IMR-90 (cell line): ENCODE results near the gene DDHD1. TPM values are rescaled to one million over a fixed set of nuclear protein-coding genes. Genes with fewer than 3 reads are reported as not detected.
A peak's percentile ranks its signal among the peaks of the same experiment; 100 is the strongest.

Source experiments
- ATAC-seq: fragments of 200-7000 bp; cut with Tn5 transposase; 2 replicates; pipeline ENCODE4 v1.9.1; 2020; ENCODE audit warnings: low read depth, mild to moderate bottlenecking, moderate library complexity
- BruUV-seq: library from RNA; stranded (reverse); fragments of 400-500 nt; replicated peaks from 2 replicates; lab custom pipeline; 2021; lab: Mats Ljungman, UMichigan
- CTCF ChIA-PET: fragments of 300-600 bp; formaldehyde crosslinking; extraction: SDS; loops from one replicate; lab custom pipeline; 2021; ENCODE audit warnings: antibody characterized with exemption; lab: Yijun Ruan, JAX
- POLR2A ChIA-PET: fragments of 300-600 bp; sonication (Branson Sonifier 250); formaldehyde crosslinking; loops from one replicate; lab custom pipeline; 2022; ENCODE audit warnings: antibody characterized with exemption; ENCODE audit not compliant: unreplicated experiment; lab: Charles Lee
- DNase-seq: peaks from one replicate; pipeline ENCODE4 v3.0.0; 2013
- H2AFZ ChIP-seq: replicated peaks from 2 replicates; pipeline ENCODE3; 2013; ENCODE audit warnings: low read length, mild to moderate bottlenecking; ENCODE audit not compliant: poor library complexity
- H2AK5ac ChIP-seq: 2 replicates; pipeline ENCODE4 v1.6.1; 2013; ENCODE audit warnings: low read depth, low read length, inconsistent platforms
- H2AK9ac ChIP-seq: replicated peaks from 2 replicates; pipeline ENCODE3; 2013; ENCODE audit warnings: mild to moderate bottlenecking, low read depth, low read length, moderate library complexity; ENCODE audit not compliant: poor library complexity
- H2BK120ac ChIP-seq: 2 replicates; pipeline ENCODE4 v1.6.1; 2013; ENCODE audit warnings: low read depth, low read length, inconsistent platforms
- H2BK15ac ChIP-seq: 3 replicates; pipeline ENCODE4 v1.6.1; 2013; ENCODE audit warnings: low read depth, low read length, inconsistent platforms
- H2BK20ac ChIP-seq: 2 replicates; pipeline ENCODE4 v1.6.1; 2013; ENCODE audit warnings: low read depth, mild to moderate bottlenecking, inconsistent platforms, low read length, moderate library complexity
- H2BK5ac ChIP-seq: 2 replicates; pipeline ENCODE4 v1.6.1; 2013; ENCODE audit warnings: mild to moderate bottlenecking, low read depth, low read length, inconsistent platforms; ENCODE audit not compliant: poor library complexity, severe bottlenecking
- H3K14ac ChIP-seq: replicated peaks from 2 replicates; pipeline ENCODE4 v1.6.1; 2013; ENCODE audit warnings: low read depth, low read length, inconsistent platforms
- H3K18ac ChIP-seq: 2 replicates; pipeline ENCODE4 v1.6.1; 2013; ENCODE audit warnings: low read depth, low read length, control low read depth
- H3K23ac ChIP-seq: 2 replicates; pipeline ENCODE4 v1.6.1; 2013; ENCODE audit warnings: low read depth, low read length, inconsistent platforms
- H3K27ac ChIP-seq: 2 replicates; pipeline ENCODE4 v1.5.1; 2013; ENCODE audit warnings: mild to moderate bottlenecking, control low read depth, low read length; ENCODE audit not compliant: insufficient read depth
- H3K27me3 ChIP-seq: 2 replicates; pipeline ENCODE4 v1.6.1; 2013; ENCODE audit warnings: low read length; ENCODE audit not compliant: control insufficient read depth, insufficient read depth
- H3K36me3 ChIP-seq: 2 replicates; pipeline ENCODE4 v1.6.1; 2013; ENCODE audit warnings: low read length, mixed read lengths; ENCODE audit not compliant: control insufficient read depth, insufficient read depth
- H3K4ac ChIP-seq: 2 replicates; pipeline ENCODE4 v1.6.1; 2013; ENCODE audit warnings: low read depth, low read length, inconsistent platforms
- H3K4me1 ChIP-seq: 2 replicates; pipeline ENCODE4 v1.6.1; 2013; ENCODE audit warnings: low read length, mixed read lengths; ENCODE audit not compliant: control insufficient read depth, insufficient read depth
- H3K4me2 ChIP-seq: 2 replicates; pipeline ENCODE4 v1.6.1; 2013; ENCODE audit warnings: low read depth, mild to moderate bottlenecking, control low read depth, low read length, moderate library complexity
- H3K4me3 ChIP-seq: 2 replicates; pipeline ENCODE4 v1.5.1; 2013; ENCODE audit warnings: low read depth, mild to moderate bottlenecking, control low read depth, low read length, moderate library complexity; ENCODE audit not compliant: insufficient read depth
- H3K56ac ChIP-seq: 2 replicates; pipeline ENCODE4 v1.6.1; 2013; ENCODE audit warnings: low read length, inconsistent platforms; ENCODE audit not compliant: insufficient read depth; ENCODE audit errors: extremely low read depth
- H3K79me1 ChIP-seq, 2 experiments: 2 replicates each; pipeline ENCODE4 v1.6.1; 2013; ENCODE audit warnings: low read length in 2 of 2, inconsistent platforms in 1 of 2, low read depth in 1 of 2
- H3K9ac ChIP-seq: 2 replicates; pipeline ENCODE4 v1.6.1; 2013; ENCODE audit warnings: low read depth, low read length, control low read depth
- H3K9me1 ChIP-seq: 2 replicates; pipeline ENCODE4 v1.6.1; 2013; ENCODE audit warnings: low read length, inconsistent platforms; ENCODE audit not compliant: insufficient read depth
- H3K9me3 ChIP-seq: 2 replicates; pipeline ENCODE4 v1.6.1; 2013; ENCODE audit warnings: low read length; ENCODE audit not compliant: control insufficient read depth, insufficient read depth
- H4K20me1 ChIP-seq: 2 replicates; pipeline ENCODE4 v1.6.1; 2013; ENCODE audit warnings: low read length, inconsistent platforms; ENCODE audit not compliant: insufficient read depth
- H4K5ac ChIP-seq: 2 replicates; pipeline ENCODE4 v1.6.1; 2013; ENCODE audit warnings: mild to moderate bottlenecking, low read depth, low read length, control low read depth
- H4K8ac ChIP-seq, 2 experiments: 2 replicates each; pipeline ENCODE4 v1.6.1; 2013; ENCODE audit warnings: low read depth in 2 of 2, low read length in 2 of 2, control low read depth in 1 of 2, inconsistent platforms in 1 of 2
- H4K91ac ChIP-seq: 2 replicates; pipeline ENCODE4 v1.6.1; 2013; ENCODE audit warnings: low read depth, low read length, inconsistent platforms; ENCODE audit not compliant: insufficient read depth
- CEBPB ChIP-seq: IDR thresholded peaks from 2 replicates; pipeline ENCODE4 v1.6.1; 2012; ENCODE audit warnings: low read depth, low read length, improper control_type of control experiment
- CHD1 ChIP-seq: IDR thresholded peaks from 2 replicates; pipeline ENCODE4 v1.6.1; 2012; ENCODE audit warnings: low read depth, low read length, improper control_type of control experiment
- ELK1 ChIP-seq: fragments of 150-350 bp; IDR thresholded peaks from 2 replicates; pipeline ENCODE4 v1.6.1; 2016; ENCODE audit warnings: low read depth, mild to moderate bottlenecking, low read length, moderate library complexity, borderline replicate concordance
- MAFK ChIP-seq: IDR thresholded peaks from 2 replicates; pipeline ENCODE4 v1.6.1; 2012; ENCODE audit warnings: low read depth, low read length, improper control_type of control experiment
- MAZ ChIP-seq: IDR thresholded peaks from 2 replicates; pipeline ENCODE4 v1.6.1; 2012; ENCODE audit warnings: low read depth, mild to moderate bottlenecking, low read length, improper control_type of control experiment, moderate library complexity, borderline replicate concordance
- MXI1 ChIP-seq: IDR thresholded peaks from 2 replicates; pipeline ENCODE4 v1.6.1; 2012; ENCODE audit warnings: low read depth, mild to moderate bottlenecking, low read length, moderate library complexity, borderline replicate concordance
- POLR2A ChIP-seq: IDR thresholded peaks from 2 replicates; pipeline ENCODE4 v1.6.1; 2012; ENCODE audit warnings: mild to moderate bottlenecking, low read depth, low read length
- WGBS, 2 experiments: methylation state at CpG; one replicate each; pipeline versions ENCODE4 v1.1.5 to v1.1.7; 2013; ENCODE audit warnings: missing lambda C conversion rate in 2 of 2; ENCODE audit not compliant: insufficient read length in 1 of 2; ENCODE audit errors: extremely low coverage in 2 of 2; 5-methylcytosine and 5-hydroxymethylcytosine counted together
- dilution Hi-C: fragments of 300-500 bp; cut with HindIII; formaldehyde crosslinking; loops from one replicate; pipeline ENCODE4 v1.14.3; 2018; ENCODE audit warnings: low sequenced_read_pairs; ENCODE audit not compliant: unreplicated experiment
- in situ Hi-C: fragments of 300-500 bp; cut with MboI; formaldehyde crosslinking; loops from 3 replicates; pipeline ENCODE4 v1.14.3; 2019; ENCODE audit warnings: low sequenced_read_pairs, inconsistent platforms, mixed read lengths
- intact Hi-C: fragments of 100-400 bp; cut with micrococcal nuclease; formaldehyde crosslinking; loops from 2 replicates; pipeline ENCODE4 v1.10.0; 2022
- polyA plus RNA-seq, 3 experiments: library from polyadenylated mRNA; depleted of rRNA; stranded (reverse); fragments of >200 nt; gene quantifications; 2 replicates each; pipeline ENCODE4 v1.2.3, GENCODE V29; 2012; ENCODE audit warnings: low replicate concordance in 1 of 3
- total RNA-seq: library from RNA; depleted of rRNA; stranded (reverse); fragments of >200 nt; gene quantifications from 2 replicates; pipeline ENCODE4 v1.2.3, GENCODE V29; 2012

DDHD1 gene
- total and polyA plus RNA-seq, 2 of the 4 experiments (the other 2 are of a cell fraction): 4.5 to 9.0 TPM

DNA sequence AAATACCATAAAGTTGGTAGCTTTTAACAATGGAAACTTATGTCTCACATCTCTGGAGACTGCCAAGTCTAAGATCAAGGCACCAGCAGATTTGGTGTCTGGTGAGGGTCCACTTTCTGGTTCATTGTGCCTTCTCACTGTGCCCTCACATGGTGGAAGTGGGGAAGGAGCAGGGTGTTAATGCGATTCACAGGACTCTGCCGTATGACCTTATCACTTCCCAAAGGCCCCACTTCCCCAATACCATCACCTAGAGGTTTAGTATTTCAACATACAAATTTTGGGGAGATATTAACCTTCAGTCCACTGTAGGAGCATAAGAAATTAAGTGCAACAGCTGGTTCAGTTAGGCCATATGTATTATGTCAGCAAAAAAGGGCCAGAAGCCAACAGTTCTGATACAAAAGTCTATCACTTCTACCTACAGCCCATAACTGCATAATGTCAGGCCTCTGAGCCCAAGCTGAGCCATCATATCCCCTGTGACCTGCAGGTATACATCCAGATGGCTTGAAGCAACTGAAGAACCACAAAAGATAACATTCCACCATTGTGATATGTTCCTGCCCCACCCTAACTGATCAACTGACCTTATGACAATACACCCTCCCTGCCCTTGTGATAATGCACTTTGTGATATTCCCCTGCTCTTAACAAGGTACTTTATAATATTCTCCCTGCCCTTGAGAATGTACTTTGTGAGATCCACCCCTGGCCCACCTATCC, 24.7 kb downstream of the DDHD1 start:
- no peak overlapping the region for H2AFZ ChIP-seq
- H3K56ac ChIP-seq: no peak overlapping the region
- H3K9me3 ChIP-seq: no peaks in the 10 kb centered on the region; the same call in 1 of the 2 replicates
- H3K23ac ChIP-seq: no peak overlapping the region
- TF ChIP-seq POLR2A: no peak
- TF ChIP-seq ELK1: no peak
- no peak for TF ChIP-seq CEBPB
- TF ChIP-seq MXI1: no peak
- TF ChIP-seq CHD1: no peak
- TF ChIP-seq MAFK: 0 out of 2 replicates have a peak, but pooled peaks have one; percentile 15
- TF ChIP-seq MAZ: no peak
- ChIA-PET CTCF (interaction anchor here (0.6 kb wide), 1 partner anchor 184 kb away, joined by 3 read pairs; no protein-coding TSS in a partner anchor), POLR2A (no interaction called here)
- peaks cover 4% of the 10 kb centered on the region for H3K4me1 ChIP-seq
- H4K91ac ChIP-seq: no peak overlapping the region
- no peak overlapping the region for H3K4me3 ChIP-seq
- no peak overlapping the region for H4K8ac ChIP-seq
- H2BK15ac ChIP-seq: no peak overlapping the region
- no peak overlapping the region for H3K14ac ChIP-seq
- 0 out of 2 replicates have a peak, but pooled peaks cover 4% of the 10 kb centered on the region for H3K9me1 ChIP-seq
- H3K4ac ChIP-seq: no peak overlapping the region
- dilution Hi-C loops (no loop called here), in situ Hi-C loops (no loop called here), intact Hi-C loops (no loop called here)
- ATAC-seq (no peak), DNase-seq (no peak)
- no peaks in the 10 kb centered on the region for H3K36me3 ChIP-seq
- no peak overlapping the region for H2BK20ac ChIP-seq
- no peak overlapping the region for H2BK5ac ChIP-seq
- H3K27ac ChIP-seq: no peak overlapping the region
- H4K20me1 ChIP-seq: no peaks in the 10 kb centered on the region
- no peak overlapping the region for H2AK9ac ChIP-seq
- no peak overlapping the region for H3K4me2 ChIP-seq
- no peak overlapping the region for H4K5ac ChIP-seq
- H3K27me3 ChIP-seq: no peaks in the 10 kb centered on the region
- WGBS, 2 experiments: no CpG with 5 or more reads among the region's 2 CpGs
- H3K79me1 ChIP-seq: peaks cover 16 to 24% of the 10 kb centered on the region in 2 experiments; a peak in 3 of 4 replicates
- no peak overlapping the region for H3K9ac ChIP-seq
- no TSS peak for BruUV-seq
- H2BK120ac ChIP-seq: no peak overlapping the region
- H2AK5ac ChIP-seq: no peak overlapping the region
- no peak overlapping the region for H3K18ac ChIP-seq
